Left ventricle myocardium superior (tissue), 1 donor: ENCODE measurements around the gene TNFRSF21. TPM values are rescaled to one million over a fixed set of nuclear protein-coding genes. Genes with fewer than 3 reads are reported as not detected.
A peak's percentile ranks its signal among the peaks of the same experiment; 100 is the strongest.

Experiments
- ATAC-seq: fragments of 200-7000 bp; cut with Tn5 transposase; one replicate; pipeline ENCODE4 v1.9.1; 2020; ENCODE audit warnings: mild to moderate bottlenecking, moderate library complexity
- DNase-seq: peaks from one replicate; pipeline ENCODE4 v3.0.0-alpha.2; 2020
- intact Hi-C: fragments of 100-400 bp; cut with micrococcal nuclease; formaldehyde crosslinking; loops from one replicate; pipeline ENCODE4 v1.11.0; 2022
- total RNA-seq: library from RNA; stranded (reverse); fragmentation: NEBNext Ultra II Directional; extraction: Animal tissue kit (Norgen Biotek cat#: 25700); gene quantifications from one replicate; pipeline ENCODE4 v1.2.1, GENCODE V29; 2021
- donor health status: DM: no; HTN: yes; CAD: no; lungs with severe emphysema.

TNFRSF21 gene
- total RNA-seq, 1 donor from 2014 or later = 9.3 TPM

DNA sequence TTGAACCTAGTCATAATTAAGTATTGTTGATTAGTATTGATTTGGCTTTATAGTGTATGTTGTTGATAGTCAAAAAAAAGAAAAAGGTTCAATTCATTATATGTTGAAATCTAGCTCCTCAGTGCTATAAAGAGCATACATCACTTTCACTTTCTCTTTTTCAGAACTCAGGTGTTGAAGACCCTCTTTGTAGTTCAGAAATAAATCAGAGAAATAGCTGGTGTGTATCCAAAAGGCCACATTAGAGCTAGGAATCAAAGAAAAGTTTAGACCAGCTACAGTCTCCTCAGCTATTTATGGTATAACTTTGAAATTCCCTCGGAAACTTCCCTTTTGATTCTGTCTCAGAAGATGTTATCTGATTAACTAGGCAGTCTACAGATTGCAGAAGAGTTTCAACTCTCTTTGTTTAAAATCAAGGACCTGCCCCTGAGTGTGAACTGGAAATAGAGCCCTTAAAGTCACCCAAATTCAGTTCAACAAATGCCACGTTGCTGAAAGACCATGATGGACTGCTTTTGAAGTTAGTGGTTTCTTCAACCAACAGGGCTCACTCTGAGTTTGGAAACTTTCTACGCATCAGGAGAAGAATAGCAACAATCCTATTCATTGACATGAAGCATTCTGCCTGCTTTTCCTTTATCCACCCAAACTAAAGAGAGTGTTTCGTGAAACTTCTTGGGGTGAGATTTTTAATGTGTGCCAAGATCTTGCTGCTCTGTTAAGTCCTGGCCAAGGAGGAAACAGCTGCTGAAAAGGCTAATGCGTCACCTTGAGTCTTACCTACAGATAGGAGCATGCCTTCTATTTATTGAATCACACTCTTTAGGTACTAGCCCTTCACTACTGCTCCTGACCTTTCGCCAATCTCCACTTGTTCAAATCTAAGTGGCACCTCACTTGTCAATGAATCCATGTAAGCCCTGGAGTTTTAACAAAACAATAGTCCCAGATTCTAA lies 111.7 kb downstream of the TNFRSF21 start:
- ATAC-seq = no peak
- no peak for DNase-seq
- intact Hi-C loops = no loop called here

DNA sequence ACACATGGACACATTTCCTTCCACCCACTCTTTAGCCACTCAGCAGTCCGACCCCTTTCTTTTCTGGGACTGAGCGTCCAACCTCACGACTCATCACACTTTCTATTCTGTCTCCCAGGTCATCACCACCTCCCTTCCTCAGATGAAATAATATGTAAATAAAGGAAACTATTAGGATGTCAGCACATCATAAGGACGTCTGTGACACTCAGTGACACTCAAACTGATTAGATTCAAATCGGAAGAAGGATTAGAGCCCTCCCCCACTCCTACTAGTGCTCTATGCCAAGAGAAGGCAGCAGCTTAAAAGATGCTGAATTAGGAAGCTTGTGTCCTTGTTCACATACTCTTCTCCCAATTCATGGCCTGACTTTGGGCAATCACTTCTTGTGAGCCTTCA lies 113.6 kb downstream of the TNFRSF21 start:
- DNase-seq = no peak
- intact Hi-C loops = no loop called here
- ATAC-seq = no peak

DNA sequence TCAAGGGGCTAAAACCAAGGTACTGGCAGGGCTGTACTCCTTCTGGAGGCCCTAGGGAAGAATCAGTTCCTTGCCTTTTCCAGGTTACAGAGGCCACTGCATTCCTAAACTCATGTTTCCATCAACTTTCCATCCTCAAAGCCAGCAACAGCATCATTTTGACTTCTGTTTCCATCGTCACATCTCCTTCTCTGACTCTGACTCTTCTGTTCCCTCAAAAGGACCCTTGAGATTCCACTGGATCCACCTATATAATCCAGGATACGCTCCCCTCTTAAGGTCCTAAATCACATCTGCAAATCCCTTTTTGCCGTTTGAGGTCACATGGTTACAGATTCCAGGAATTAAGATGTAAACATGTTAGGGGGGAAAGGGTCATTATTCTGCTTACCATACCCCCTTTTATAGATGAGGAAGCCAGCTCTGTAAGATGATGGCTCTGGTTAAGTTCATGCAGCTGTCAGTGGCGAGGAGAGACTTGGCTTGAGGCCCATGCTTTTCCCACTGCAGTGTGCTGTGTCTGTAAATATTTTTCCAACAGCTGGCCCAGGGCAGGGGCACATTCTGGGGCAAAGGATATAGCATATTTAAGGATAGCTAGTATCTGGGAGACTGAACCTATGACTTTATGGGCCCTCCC lies 114.6 kb downstream of the TNFRSF21 start:
- intact Hi-C loops = no loop called here
- DNase-seq = peak; percentile 59
- peak; percentile 92 for ATAC-seq

DNA sequence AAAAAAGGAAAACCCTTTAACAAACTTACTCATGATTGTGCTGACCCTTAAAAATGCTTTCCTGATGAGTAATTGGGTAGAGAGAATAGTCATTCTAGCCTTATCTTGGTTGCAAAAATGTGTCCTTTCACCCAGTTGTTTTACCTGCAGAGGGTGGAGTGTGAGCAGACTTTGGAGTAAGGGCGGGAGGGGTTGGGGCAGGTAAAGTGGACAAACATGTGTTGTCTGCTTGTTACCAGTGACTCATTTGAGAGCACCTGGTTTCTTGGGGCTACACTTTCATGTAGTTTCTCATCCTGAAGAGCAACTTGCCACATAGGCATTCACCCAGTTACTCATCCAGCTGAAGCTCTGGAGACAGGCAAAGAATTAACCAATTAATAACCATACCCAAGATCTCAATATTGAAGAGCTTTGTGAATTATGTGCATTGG lies 121.1 kb downstream of the TNFRSF21 start:
- intact Hi-C loops = no loop called here
- no peak for ATAC-seq
- no peak for DNase-seq

DNA sequence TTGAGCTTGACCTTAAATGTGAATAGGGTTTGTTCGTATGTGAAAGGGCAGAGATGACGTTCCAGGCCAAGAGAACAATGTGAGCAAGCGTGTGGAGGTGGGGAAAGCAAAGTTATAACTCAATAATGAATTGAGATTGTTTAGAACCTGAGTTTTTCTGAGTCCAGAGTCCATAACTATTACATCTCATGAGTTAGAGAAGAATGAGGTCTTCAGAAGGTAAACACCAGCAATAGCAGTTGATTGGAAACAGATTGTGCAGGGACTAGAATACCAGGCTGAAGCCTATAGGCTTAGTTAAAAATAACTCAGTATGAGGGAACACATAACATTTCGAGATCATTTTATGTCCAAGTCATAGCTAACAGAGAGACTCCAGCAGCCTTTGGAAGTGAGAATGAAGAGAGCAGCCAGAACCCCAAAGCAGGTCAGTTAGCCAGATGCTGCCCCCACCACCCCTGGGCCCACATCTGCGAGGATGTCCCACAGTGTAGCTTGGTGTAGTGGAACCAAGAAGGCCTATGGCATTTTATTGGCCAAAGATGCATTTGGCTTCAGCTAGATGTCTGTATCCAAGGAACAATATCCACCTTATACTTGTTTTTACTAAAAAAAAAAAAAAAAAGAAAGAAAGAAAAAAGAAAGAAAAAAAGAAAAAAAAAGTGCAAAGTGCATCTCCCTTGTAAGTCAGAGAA lies 121.7 kb downstream of the TNFRSF21 start:
- DNase-seq (no peak), ATAC-seq (no peak)
- intact Hi-C loops = no loop called here

DNA sequence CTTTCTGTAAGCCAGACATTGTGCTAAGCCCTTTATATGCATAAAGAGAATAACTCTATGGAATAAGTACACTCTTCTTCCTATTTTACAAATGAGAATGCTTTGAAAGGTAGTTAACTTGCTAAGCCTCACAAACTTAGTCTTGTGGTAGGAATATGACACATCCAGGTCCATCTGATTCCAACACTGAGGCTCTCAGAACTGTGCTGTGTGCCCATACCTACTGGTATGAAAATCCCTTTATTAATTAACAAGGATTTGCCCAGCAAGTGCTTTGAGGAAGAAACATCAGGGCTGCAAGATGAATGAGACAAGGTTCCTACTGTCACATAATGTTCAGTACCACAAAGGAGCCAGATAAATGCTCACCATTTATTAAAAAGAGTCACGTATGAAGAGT lies 122.6 kb downstream of the TNFRSF21 start:
- DNase-seq (no peak), ATAC-seq (no peak)
- intact Hi-C loops = no loop called here

DNA sequence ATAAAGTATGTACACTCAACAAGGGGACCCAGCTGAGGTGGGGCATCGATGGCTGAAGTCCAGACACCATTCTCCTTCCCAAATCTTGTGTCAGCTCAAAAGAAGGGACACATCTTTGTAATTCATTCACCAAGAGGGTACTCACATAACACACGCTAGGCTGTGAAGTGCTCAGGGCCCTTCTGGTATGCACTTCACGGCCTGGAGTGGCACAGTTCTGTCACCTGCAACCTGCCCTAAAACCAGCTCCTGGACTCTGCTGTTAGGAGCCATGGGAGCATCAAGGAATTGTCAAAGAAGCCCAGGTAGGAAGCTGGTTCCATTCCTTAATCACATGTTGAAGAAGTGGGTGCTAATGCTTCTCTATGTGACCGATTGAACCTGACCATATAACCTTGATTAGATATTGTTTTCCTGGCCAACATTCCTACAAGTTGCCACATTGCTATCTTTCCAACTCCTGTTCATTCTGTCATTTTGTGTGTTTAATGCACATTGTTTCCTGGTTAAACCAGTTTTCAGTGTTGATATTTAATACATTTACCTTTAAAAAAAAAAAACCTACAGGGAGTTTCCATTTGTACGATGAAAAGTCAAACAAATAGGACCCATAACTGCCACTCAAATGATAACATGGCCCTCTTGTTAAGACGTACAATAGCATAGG lies 127.3 kb downstream of the TNFRSF21 start:
- DNase-seq (no peak), ATAC-seq (no peak)
- intact Hi-C loops = no loop called here

DNA sequence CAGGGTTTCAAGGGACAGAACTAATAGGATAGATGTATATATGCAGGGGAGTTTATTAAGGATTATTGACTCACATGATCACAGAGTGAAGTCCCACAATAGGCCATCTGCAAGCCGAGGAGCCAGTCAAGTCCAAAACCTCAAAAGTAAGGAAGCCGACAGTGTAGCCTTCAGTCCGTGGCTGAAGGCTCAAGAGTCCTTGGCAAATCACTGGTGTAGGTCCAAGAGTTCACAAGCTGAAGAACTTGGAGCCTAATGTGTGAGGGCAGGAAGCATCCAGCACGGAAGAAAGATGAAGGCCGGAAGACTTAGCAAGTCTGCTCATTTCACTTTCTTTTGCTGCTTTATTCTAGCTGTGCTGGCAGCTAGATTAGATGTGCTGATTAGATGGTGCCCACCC lies 128.0 kb downstream of the TNFRSF21 start:
- intact Hi-C loops = no loop called here
- ATAC-seq (no peak), DNase-seq (no peak)

Other genes starting within 250 kb of the TNFRSF21 start
- 10.1 TPM for gene CD2AP, start 167.9 kb upstream of the TNFRSF21 start, total RNA-seq